Testis (tissue), 3 donors: Measurements from ENCODE around the gene STUM. TPM values are rescaled to one million over a fixed set of nuclear protein-coding genes. Genes with fewer than 3 reads are reported as not detected.

ENCODE experiments used
- DNase-seq: peaks from one replicate; pipeline ENCODE4 v3.0.0-alpha.2; 2019
- H3K27ac ChIP-seq, 2 donors: fragments of 200-600 bp; sonication (generic); one replicate each; pipeline ENCODE4 v1.5.1; 2019
- H3K27me3 ChIP-seq: fragments of 200-600 bp; sonication (generic); one replicate; pipeline ENCODE4 v1.5.1; 2019
- H3K36me3 ChIP-seq: fragments of 200-600 bp; sonication (generic); one replicate; pipeline ENCODE4 v1.5.1; 2017; ENCODE audit warnings: low read depth; ENCODE audit errors: missing control alignments
- H3K4me1 ChIP-seq: fragments of 200-600 bp; sonication (generic); one replicate; pipeline ENCODE4 v1.5.1; 2019
- H3K4me3 ChIP-seq, 2 donors: fragments of 200-600 bp; sonication (generic); one replicate each; pipeline ENCODE4 v1.5.1; 2017 to 2019
- H3K9me3 ChIP-seq: fragments of 200-600 bp; sonication (generic); one replicate; pipeline ENCODE4 v1.5.1; 2017
- POLR2A ChIP-seq: fragments of 450-650 bp; IDR thresholded peaks from one replicate; pipeline ENCODE4 v1.6.1; 2017; ENCODE audit warnings: antibody characterized with exemption, mild to moderate bottlenecking, moderate library complexity
- WGBS, 2 donors: methylation state at CpG; one replicate each; pipeline ENCODE4 v1.1.5; 2018; 5-methylcytosine and 5-hydroxymethylcytosine counted together
- intact Hi-C: fragments of 100-400 bp; cut with DNase I; formaldehyde crosslinking; loops from one replicate; pipeline ENCODE4 v1.15.1; 2023; ENCODE audit warnings: low total_unique reads
- polyA plus RNA-seq: library from polyadenylated mRNA; stranded (reverse); fragments of 350-450 nt; fragmentation: Illumina TruSeq; extraction: RNeasy Lipid Tissue Mini Kit (QIAGEN cat#74804); gene quantifications from one replicate; pipeline ENCODE4 v1.2.3, GENCODE V29; 2014; ENCODE audit warnings: low read depth, low replicate concordance; ENCODE audit not compliant: insufficient read depth
- total RNA-seq, 2 donors: library from RNA; depleted of rRNA; stranded (reverse); fragments of >200 nt; gene quantifications; one replicate each; pipeline ENCODE4 v1.2.3, GENCODE V29; 2016
- TF ChIP-seq, protein P1 (sequence below), 3 experiments: fragments of 450-650 bp in 2 of 3; fragments of 200-600 bp in 1 of 3; sonication (generic) in 1 of 3; IDR thresholded peaks; one replicate each; pipeline ENCODE4 v1.5.1; 2016 to 2019; ENCODE audit warnings: antibody characterized with exemption in 3 of 3, mild to moderate bottlenecking in 2 of 3, moderate library complexity in 1 of 3

The STUM gene
- total and polyA plus RNA-seq, 3 donors from 2014 or later = 2.5 to 4.5 (median 3.7) TPM

DNA sequence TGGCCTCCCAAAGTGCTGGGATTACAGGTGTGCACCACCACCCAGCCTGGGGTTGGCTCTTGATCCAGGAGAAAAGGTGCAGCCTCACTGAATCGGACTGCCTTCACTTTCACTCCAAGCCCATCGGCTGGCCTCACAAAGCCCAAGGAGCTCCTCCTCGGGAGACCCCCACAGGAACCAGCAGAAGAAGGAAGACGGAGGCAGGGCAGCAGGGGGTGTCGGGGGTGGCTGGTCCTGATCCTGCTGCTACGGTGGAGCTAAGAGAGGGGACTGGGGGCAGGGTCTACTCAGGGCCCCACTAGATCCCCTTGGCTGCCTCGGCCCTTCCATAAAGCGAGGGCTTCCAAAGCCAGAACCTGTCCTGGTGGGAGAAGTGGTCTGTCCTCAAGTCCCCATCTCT, 93.9 kb downstream of the STUM start:
- Histone ChIP-seq H3K4me3 (no peak overlapping the region), H3K4me1 (peaks cover 16% of the 10 kb centered on the region), H3K36me3 (no peaks in the 10 kb centered on the region), H3K9me3 (no peaks in the 10 kb centered on the region), H3K27me3 (no peaks in the 10 kb centered on the region), H3K27ac (no peak overlapping the region)
- TF ChIP-seq, protein P1, sequence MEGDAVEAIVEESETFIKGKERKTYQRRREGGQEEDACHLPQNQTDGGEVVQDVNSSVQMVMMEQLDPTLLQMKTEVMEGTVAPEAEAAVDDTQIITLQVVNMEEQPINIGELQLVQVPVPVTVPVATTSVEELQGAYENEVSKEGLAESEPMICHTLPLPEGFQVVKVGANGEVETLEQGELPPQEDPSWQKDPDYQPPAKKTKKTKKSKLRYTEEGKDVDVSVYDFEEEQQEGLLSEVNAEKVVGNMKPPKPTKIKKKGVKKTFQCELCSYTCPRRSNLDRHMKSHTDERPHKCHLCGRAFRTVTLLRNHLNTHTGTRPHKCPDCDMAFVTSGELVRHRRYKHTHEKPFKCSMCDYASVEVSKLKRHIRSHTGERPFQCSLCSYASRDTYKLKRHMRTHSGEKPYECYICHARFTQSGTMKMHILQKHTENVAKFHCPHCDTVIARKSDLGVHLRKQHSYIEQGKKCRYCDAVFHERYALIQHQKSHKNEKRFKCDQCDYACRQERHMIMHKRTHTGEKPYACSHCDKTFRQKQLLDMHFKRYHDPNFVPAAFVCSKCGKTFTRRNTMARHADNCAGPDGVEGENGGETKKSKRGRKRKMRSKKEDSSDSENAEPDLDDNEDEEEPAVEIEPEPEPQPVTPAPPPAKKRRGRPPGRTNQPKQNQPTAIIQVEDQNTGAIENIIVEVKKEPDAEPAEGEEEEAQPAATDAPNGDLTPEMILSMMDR (IDR thresholded peaks at IDR 0.05) = no peak
- TF ChIP-seq POLR2A = no peak
- WGBS, 2 donors = 94% methylated on average over 7 to 8 of the region's 8 CpGs
- DNase-seq = no peak
- intact Hi-C loops = loop anchor here (10.0 kb wide), 1 partner anchor 92 kb away; the partner anchor contains the start of gene ITPKB

DNA sequence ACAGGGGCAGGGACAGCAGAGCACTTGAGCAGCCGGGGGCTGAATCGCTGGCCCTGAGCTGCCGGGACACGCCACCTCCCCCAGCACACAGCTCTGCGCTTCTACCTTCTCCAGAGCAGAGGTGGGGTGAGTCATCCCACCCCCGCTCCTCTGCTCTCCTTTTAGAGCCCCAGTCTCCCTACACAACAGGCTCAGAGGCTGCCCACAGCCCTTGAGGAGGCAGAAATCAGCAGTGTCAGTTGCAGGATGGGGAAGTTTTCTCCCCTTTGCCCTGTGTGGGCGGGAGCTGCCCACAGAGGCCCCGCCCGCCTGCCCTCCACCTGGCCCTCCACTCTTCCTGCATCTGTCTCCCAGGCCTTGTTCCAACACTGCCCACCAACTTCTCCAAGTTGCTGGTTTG, 94.6 kb downstream of the STUM start:
- 60 to 85% methylated on average over 7 to 9 of the region's 9 CpGs for WGBS, 2 donors
- no peak overlapping the region for H3K4me3 ChIP-seq
- no peaks in the 10 kb centered on the region for H3K36me3 ChIP-seq
- no peak overlapping the region for H3K27ac ChIP-seq
- H3K4me1 ChIP-seq = peaks cover 8% of the 10 kb centered on the region
- H3K27me3 ChIP-seq = no peaks in the 10 kb centered on the region
- intact Hi-C loops = loop anchor here (10.0 kb wide), 1 partner anchor 92 kb away; the partner anchor contains the start of gene ITPKB
- no peak for TF ChIP-seq POLR2A
- TF ChIP-seq, protein P1 (IDR thresholded peaks at IDR 0.05) = no peak
- no peaks in the 10 kb centered on the region for H3K9me3 ChIP-seq
- DNase-seq = no peak

DNA sequence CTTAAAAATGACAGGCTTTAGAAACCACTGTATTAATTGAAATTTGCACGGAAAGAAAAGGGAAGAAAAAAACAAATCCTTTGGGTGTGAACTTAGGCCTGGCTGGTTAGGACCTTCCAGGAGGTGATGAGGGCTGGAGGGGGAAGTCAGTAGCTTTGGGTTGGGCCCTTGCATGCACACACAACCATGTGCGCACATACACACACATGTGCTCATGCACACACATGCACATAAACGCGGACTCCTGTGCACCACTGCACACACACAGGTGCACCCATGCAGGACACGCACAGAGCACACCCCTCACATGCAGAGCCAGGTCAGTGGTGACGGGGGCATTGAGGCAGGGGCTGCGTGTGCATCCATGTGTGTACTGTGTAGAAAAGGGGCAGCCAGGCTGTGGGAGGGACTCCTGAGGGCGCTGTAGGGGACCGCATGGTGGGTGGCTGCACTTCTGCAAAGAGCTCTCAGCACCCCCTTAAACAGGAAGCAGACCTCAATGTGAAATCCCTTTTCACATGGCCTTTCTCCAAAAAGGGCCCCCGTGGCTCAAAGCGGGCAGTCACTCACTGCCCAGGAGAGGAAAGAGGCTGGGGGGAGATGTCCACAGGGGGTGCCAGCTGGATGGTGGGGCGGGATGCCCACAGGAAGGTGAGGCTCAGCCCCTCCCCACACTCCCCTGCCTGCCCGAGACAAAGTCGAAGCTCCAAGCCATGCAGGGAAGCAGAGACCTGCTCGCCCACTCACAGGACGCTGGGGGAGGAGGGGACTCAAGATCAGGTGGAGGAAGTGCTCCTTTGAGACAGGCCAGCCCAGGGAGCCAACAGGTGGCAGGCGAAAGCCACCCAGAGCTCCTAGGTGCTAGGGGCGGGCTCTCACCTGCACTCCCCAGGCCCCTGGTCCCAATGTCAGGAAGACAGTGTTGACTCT, 95.3 kb downstream of the STUM start:
- Histone ChIP-seq H3K9me3 (no peaks in the 10 kb centered on the region), H3K27ac (no peak overlapping the region), H3K27me3 (no peaks in the 10 kb centered on the region), H3K4me1 (peaks cover 6% of the 10 kb centered on the region), H3K4me3 (no peak overlapping the region), H3K36me3 (no peaks in the 10 kb centered on the region)
- 76 to 89% methylated on average over 13 to 18 of the region's 18 CpGs for WGBS, 2 donors
- TF ChIP-seq POLR2A = no peak
- TF ChIP-seq, protein P1 (IDR thresholded peaks at IDR 0.05) = no peak
- DNase-seq = no peak
- intact Hi-C loops = loop anchor here (10.0 kb wide), 1 partner anchor 91 kb away; the partner anchor contains the start of gene ITPKB

GRCh38 chr1:226644541-226645176, 96.1 kb downstream of the STUM start:
- TF ChIP-seq, protein P1 (IDR thresholded peaks at IDR 0.05) = no peak
- no peak for TF ChIP-seq POLR2A
- H3K9me3 ChIP-seq = no peaks in the 10 kb centered on the region
- DNase-seq = no peak
- H3K4me1 ChIP-seq = no peaks in the 10 kb centered on the region
- intact Hi-C loops = loop anchor here (10.0 kb wide), 1 partner anchor 90 kb away; the partner anchor contains the start of gene ITPKB
- H3K36me3 ChIP-seq = no peaks in the 10 kb centered on the region
- no peaks in the 10 kb centered on the region for H3K27me3 ChIP-seq
- 93 to 95% methylated on average over 6 to 10 of the region's 10 CpGs for WGBS, 2 donors
- no peak overlapping the region for H3K4me3 ChIP-seq
- no peak overlapping the region for H3K27ac ChIP-seq
